Stimulated activated naive CD8-positive, alpha-beta T cell treated with anti-CD3 and anti-CD28 coated beads, Interleukin-15, Interleukin-2, amounts not matched to agents 100 ng/mL and 50 ng/mL, for 24 hours (primary cell): ENCODE results near the gene PGGT1B.

Experiments
- H3K27ac Mint-ChIP-seq: one replicate; pipeline ENCODE4 v1.8.0; 2021; ENCODE audit warnings: mild to moderate bottlenecking, mixed read lengths
- H3K27me3 Mint-ChIP-seq: one replicate; pipeline ENCODE4 v1.8.0; 2021; ENCODE audit warnings: mixed read lengths
- H3K36me3 Mint-ChIP-seq: one replicate; pipeline ENCODE4 v1.8.0; 2021; ENCODE audit warnings: low read depth, mixed read lengths
- H3K4me1 Mint-ChIP-seq: one replicate; pipeline ENCODE4 v1.8.0; 2021; ENCODE audit warnings: low read depth, mixed read lengths
- H3K4me3 Mint-ChIP-seq: one replicate; pipeline ENCODE4 v1.8.0; 2021; ENCODE audit warnings: mild to moderate bottlenecking, mixed read lengths
- H3K9me3 Mint-ChIP-seq: one replicate; pipeline ENCODE4 v1.8.0; 2021; ENCODE audit warnings: mixed read lengths

PGGT1B gene

GRCh38 chr5:115231598-115231997, 31.1 kb downstream of the PGGT1B start:
- Mint-ChIP-seq H3K4me1 (peaks cover 4% of the 10 kb centered on the region), H3K36me3 (peaks cover 63% of the 10 kb centered on the region), H3K27me3 (no peaks in the 10 kb centered on the region), H3K4me3 (no peak overlapping the region), H3K27ac (no peak overlapping the region), H3K9me3 (no peaks in the 10 kb centered on the region)

GRCh38 chr5:115229606-115230005, 33.1 kb downstream of the PGGT1B start:
- Mint-ChIP-seq H3K4me3 (no peak overlapping the region), H3K36me3 (peaks cover 60% of the 10 kb centered on the region), H3K27ac (no peak overlapping the region), H3K27me3 (no peaks in the 10 kb centered on the region), H3K9me3 (no peaks in the 10 kb centered on the region), H3K4me1 (peaks cover 4% of the 10 kb centered on the region)

GRCh38 chr5:115227281-115227680, 35.4 kb downstream of the PGGT1B start:
- H3K4me1 Mint-ChIP-seq, result peaks cover 4% of the 10 kb centered on the region
- H3K27me3 Mint-ChIP-seq, result no peaks in the 10 kb centered on the region
- H3K36me3 Mint-ChIP-seq, result peaks cover 64% of the 10 kb centered on the region
- H3K9me3 Mint-ChIP-seq, result no peaks in the 10 kb centered on the region
- no peak overlapping the region for H3K27ac Mint-ChIP-seq
- no peak overlapping the region for H3K4me3 Mint-ChIP-seq

- Mint-ChIP-seq H3K36me3 (peaks cover 37% of the 10 kb centered on the region), H3K27me3 (no peaks in the 10 kb centered on the region)
Measured at GRCh38 chr5:115214541-115214940, 48.1 kb downstream of the PGGT1B start.

GRCh38 chr5:115209279-115209678, 53.4 kb downstream of the PGGT1B start:
- H3K4me3 Mint-ChIP-seq, result peak overlapping the region; percentile 22
- peak overlapping the region; percentile 54 for H3K27ac Mint-ChIP-seq
- H3K4me1 Mint-ChIP-seq, result peaks cover 20% of the 10 kb centered on the region
- no peaks in the 10 kb centered on the region for H3K27me3 Mint-ChIP-seq
- no peaks in the 10 kb centered on the region for H3K9me3 Mint-ChIP-seq
- peaks cover 46% of the 10 kb centered on the region for H3K36me3 Mint-ChIP-seq

More at GRCh38 chr5:115214541-115214940, 48.1 kb downstream of the PGGT1B start:
- Mint-ChIP-seq H3K4me3 (no peak overlapping the region), H3K27ac (no peak overlapping the region), H3K4me1 (peaks cover 7% of the 10 kb centered on the region), H3K9me3 (no peaks in the 10 kb centered on the region)

GRCh38 chr5:115202952-115203351, 59.7 kb downstream of the PGGT1B start:
- H3K27ac Mint-ChIP-seq, result no peak overlapping the region
- peaks cover 13% of the 10 kb centered on the region for H3K36me3 Mint-ChIP-seq
- no peak overlapping the region for H3K4me3 Mint-ChIP-seq
- H3K4me1 Mint-ChIP-seq, result no peaks in the 10 kb centered on the region
- peaks cover 10% of the 10 kb centered on the region for H3K9me3 Mint-ChIP-seq
- H3K27me3 Mint-ChIP-seq, result no peaks in the 10 kb centered on the region

- Mint-ChIP-seq H3K4me1 (no peaks in the 10 kb centered on the region), H3K27ac (no peak overlapping the region), H3K9me3 (peaks cover 10% of the 10 kb centered on the region), H3K27me3 (no peaks in the 10 kb centered on the region), H3K4me3 (no peak overlapping the region), H3K36me3 (peaks cover 4% of the 10 kb centered on the region)
Measured at GRCh38 chr5:115196161-115196560, 66.5 kb downstream of the PGGT1B start.

- Mint-ChIP-seq H3K4me1 (no peaks in the 10 kb centered on the region), H3K36me3 (peaks cover 4% of the 10 kb centered on the region), H3K27me3 (no peaks in the 10 kb centered on the region), H3K4me3 (no peak overlapping the region), H3K9me3 (peaks cover 6% of the 10 kb centered on the region), H3K27ac (no peak overlapping the region)
Measured at GRCh38 chr5:115194676-115195075, 68.0 kb downstream of the PGGT1B start.

GRCh38 chr5:115193295-115193694, 69.4 kb downstream of the PGGT1B start:
- Mint-ChIP-seq H3K9me3 (no peaks in the 10 kb centered on the region), H3K27me3 (peaks cover 3% of the 10 kb centered on the region), H3K27ac (no peak overlapping the region), H3K4me1 (no peaks in the 10 kb centered on the region), H3K4me3 (no peak overlapping the region), H3K36me3 (no peaks in the 10 kb centered on the region)

GRCh38 chr5:115192098-115192497, 70.6 kb downstream of the PGGT1B start:
- Mint-ChIP-seq H3K4me1 (no peaks in the 10 kb centered on the region), H3K27ac (no peak overlapping the region), H3K27me3 (peaks cover 9% of the 10 kb centered on the region), H3K36me3 (no peaks in the 10 kb centered on the region), H3K9me3 (no peaks in the 10 kb centered on the region), H3K4me3 (no peak overlapping the region)

- Mint-ChIP-seq H3K9me3 (no peaks in the 10 kb centered on the region), H3K36me3 (no peaks in the 10 kb centered on the region), H3K27ac (no peak overlapping the region)
Measured at GRCh38 chr5:115191474-115192031, 71.1 kb downstream of the PGGT1B start.

GRCh38 chr5:115190388-115190787, 72.3 kb downstream of the PGGT1B start:
- Mint-ChIP-seq H3K27me3 (peaks cover 19% of the 10 kb centered on the region), H3K9me3 (no peaks in the 10 kb centered on the region), H3K4me3 (no peak overlapping the region), H3K4me1 (no peaks in the 10 kb centered on the region), H3K27ac (no peak overlapping the region), H3K36me3 (no peaks in the 10 kb centered on the region)

More at GRCh38 chr5:115191474-115192031, 71.1 kb downstream of the PGGT1B start:
- Mint-ChIP-seq H3K4me1 (no peaks in the 10 kb centered on the region), H3K4me3 (no peak overlapping the region), H3K27me3 (peaks cover 15% of the 10 kb centered on the region)

- no peak overlapping the region for H3K4me3 Mint-ChIP-seq
- no peaks in the 10 kb centered on the region for H3K36me3 Mint-ChIP-seq
- H3K27ac Mint-ChIP-seq, result no peak overlapping the region
- peaks cover 25% of the 10 kb centered on the region for H3K27me3 Mint-ChIP-seq
- H3K9me3 Mint-ChIP-seq, result no peaks in the 10 kb centered on the region
- H3K4me1 Mint-ChIP-seq, result peaks cover under 1% of the 10 kb centered on the region
Measured at GRCh38 chr5:115189866-115190265, 72.8 kb downstream of the PGGT1B start.

- H3K4me3 Mint-ChIP-seq, result no peak overlapping the region
- peaks cover 51% of the 10 kb centered on the region for H3K27me3 Mint-ChIP-seq
- H3K9me3 Mint-ChIP-seq, result no peaks in the 10 kb centered on the region
- H3K36me3 Mint-ChIP-seq, result no peaks in the 10 kb centered on the region
- peaks cover 4% of the 10 kb centered on the region for H3K4me1 Mint-ChIP-seq
- no peak overlapping the region for H3K27ac Mint-ChIP-seq
Measured at GRCh38 chr5:115186794-115187193, 75.9 kb downstream of the PGGT1B start.

- Mint-ChIP-seq H3K27me3 (peaks cover 70% of the 10 kb centered on the region), H3K4me3 (no peak overlapping the region), H3K27ac (no peak overlapping the region), H3K9me3 (no peaks in the 10 kb centered on the region), H3K36me3 (no peaks in the 10 kb centered on the region), H3K4me1 (peaks cover 7% of the 10 kb centered on the region)
Measured at GRCh38 chr5:115184770-115185169, 77.9 kb downstream of the PGGT1B start.

GRCh38 chr5:115181757-115182156, 80.9 kb downstream of the PGGT1B start:
- Mint-ChIP-seq H3K4me1 (peaks cover 9% of the 10 kb centered on the region), H3K9me3 (no peaks in the 10 kb centered on the region), H3K4me3 (no peak overlapping the region), H3K36me3 (no peaks in the 10 kb centered on the region), H3K27ac (no peak overlapping the region), H3K27me3 (peaks cover 87% of the 10 kb centered on the region)
